Measurements from ENCODE around the gene PTPRU.

GRCh38 chr1:29320156-29320940 is 84.0 kb downstream of the PTPRU start:
- TF ChIP-seq CTCF (IDR thresholded peaks at IDR 0.05; ENCODE audit: insufficient read depth, low read length, poor library complexity, severe bottlenecking): no peak
- TF ChIP-seq EZH2phosphoT487 (conservative IDR thresholded peaks at IDR 0.05; ENCODE audit: low read length): no peak
